H1 (cell line): Measurements from ENCODE around the gene PLXNA4. TPM values are rescaled to one million over a fixed set of nuclear protein-coding genes. Genes with fewer than 3 reads are reported as not detected.

Source experiments
- NRF1 ChIP-seq: IDR thresholded peaks from 2 replicates; pipeline ENCODE4 v1.6.1; 2011; ENCODE audit warnings: mild to moderate bottlenecking, low read depth, low read length, improper control_type of control experiment
- RFX5 ChIP-seq: IDR thresholded peaks from 2 replicates; pipeline ENCODE4 v1.6.1; 2011; ENCODE audit warnings: low read depth, low read length, improper control_type of control experiment, borderline replicate concordance
- SP4 ChIP-seq: IDR thresholded peaks from 2 replicates; pipeline ENCODE4 v1.6.1; 2012; ENCODE audit warnings: low read length, inconsistent platforms
- USF2 ChIP-seq: IDR thresholded peaks from 2 replicates; pipeline ENCODE4 v1.6.1; 2011; ENCODE audit warnings: low read length, improper control_type of control experiment
- polyA plus RNA-seq, 7 experiments: library from polyadenylated mRNA; depleted of rRNA in 3 of 7; stranded (reverse) in 5 of 7; unstranded in 2 of 7; fragments of >200 nt in 5 of 7; fragments of 200-250 nt in 2 of 7; gene quantifications; 1 replicate in 5 of 7; 2 replicates in 1 of 7; 4 replicates in 1 of 7; pipeline versions ENCODE4 v1.2.1 to v1.2.3, GENCODE V29; 2011 to 2013; ENCODE audit warnings: missing spikeins in 2 of 7, mixed read lengths in 2 of 7
- total RNA-seq: library from RNA; stranded (reverse); fragmentation: NEBNext Ultra II Directional; extraction: Animal tissue kit (Norgen Biotek cat#: 25700); gene quantifications from 2 replicates; pipeline ENCODE4 v1.2.1, GENCODE V29; 2021
- TF ChIP-seq, protein P1 (sequence below): fragments of 300-600 bp; sonication (generic); IDR thresholded peaks from 2 replicates; pipeline ENCODE4 v1.7.1; 2012; ENCODE audit warnings: low read length, moderate library complexity, mild to moderate bottlenecking, inconsistent platforms; ENCODE audit not compliant: insufficient replicate concordance
- TF ChIP-seq, protein P2 (sequence below), 3 experiments: IDR thresholded peaks; 1 replicate in 2 of 3; 2 replicates in 1 of 3; pipeline versions ENCODE4 v1.5.1 to v1.6.1; 2011; ENCODE audit warnings: low read length in 3 of 3, mild to moderate bottlenecking in 3 of 3, inconsistent platforms in 2 of 3, low read depth in 1 of 3, moderate library complexity in 1 of 3; ENCODE audit not compliant: insufficient read depth in 1 of 3; ENCODE audit errors: control extremely low read depth in 1 of 3
- TF ChIP-seq, protein P3 (sequence below): IDR thresholded peaks from 2 replicates; pipeline ENCODE4 v1.6.1; 2012; ENCODE audit warnings: inconsistent platforms

The PLXNA4 gene
- total and polyA plus RNA-seq, 2 of the 8 experiments (the other 6 are each of a cell fraction or from before 2014, with no cell fraction given): 0.76 to 0.79 TPM

GRCh38 chr7:132373879-132374278 lies 202.4 kb downstream of the PLXNA4 start (continued):
- TF ChIP-seq, protein P1, sequence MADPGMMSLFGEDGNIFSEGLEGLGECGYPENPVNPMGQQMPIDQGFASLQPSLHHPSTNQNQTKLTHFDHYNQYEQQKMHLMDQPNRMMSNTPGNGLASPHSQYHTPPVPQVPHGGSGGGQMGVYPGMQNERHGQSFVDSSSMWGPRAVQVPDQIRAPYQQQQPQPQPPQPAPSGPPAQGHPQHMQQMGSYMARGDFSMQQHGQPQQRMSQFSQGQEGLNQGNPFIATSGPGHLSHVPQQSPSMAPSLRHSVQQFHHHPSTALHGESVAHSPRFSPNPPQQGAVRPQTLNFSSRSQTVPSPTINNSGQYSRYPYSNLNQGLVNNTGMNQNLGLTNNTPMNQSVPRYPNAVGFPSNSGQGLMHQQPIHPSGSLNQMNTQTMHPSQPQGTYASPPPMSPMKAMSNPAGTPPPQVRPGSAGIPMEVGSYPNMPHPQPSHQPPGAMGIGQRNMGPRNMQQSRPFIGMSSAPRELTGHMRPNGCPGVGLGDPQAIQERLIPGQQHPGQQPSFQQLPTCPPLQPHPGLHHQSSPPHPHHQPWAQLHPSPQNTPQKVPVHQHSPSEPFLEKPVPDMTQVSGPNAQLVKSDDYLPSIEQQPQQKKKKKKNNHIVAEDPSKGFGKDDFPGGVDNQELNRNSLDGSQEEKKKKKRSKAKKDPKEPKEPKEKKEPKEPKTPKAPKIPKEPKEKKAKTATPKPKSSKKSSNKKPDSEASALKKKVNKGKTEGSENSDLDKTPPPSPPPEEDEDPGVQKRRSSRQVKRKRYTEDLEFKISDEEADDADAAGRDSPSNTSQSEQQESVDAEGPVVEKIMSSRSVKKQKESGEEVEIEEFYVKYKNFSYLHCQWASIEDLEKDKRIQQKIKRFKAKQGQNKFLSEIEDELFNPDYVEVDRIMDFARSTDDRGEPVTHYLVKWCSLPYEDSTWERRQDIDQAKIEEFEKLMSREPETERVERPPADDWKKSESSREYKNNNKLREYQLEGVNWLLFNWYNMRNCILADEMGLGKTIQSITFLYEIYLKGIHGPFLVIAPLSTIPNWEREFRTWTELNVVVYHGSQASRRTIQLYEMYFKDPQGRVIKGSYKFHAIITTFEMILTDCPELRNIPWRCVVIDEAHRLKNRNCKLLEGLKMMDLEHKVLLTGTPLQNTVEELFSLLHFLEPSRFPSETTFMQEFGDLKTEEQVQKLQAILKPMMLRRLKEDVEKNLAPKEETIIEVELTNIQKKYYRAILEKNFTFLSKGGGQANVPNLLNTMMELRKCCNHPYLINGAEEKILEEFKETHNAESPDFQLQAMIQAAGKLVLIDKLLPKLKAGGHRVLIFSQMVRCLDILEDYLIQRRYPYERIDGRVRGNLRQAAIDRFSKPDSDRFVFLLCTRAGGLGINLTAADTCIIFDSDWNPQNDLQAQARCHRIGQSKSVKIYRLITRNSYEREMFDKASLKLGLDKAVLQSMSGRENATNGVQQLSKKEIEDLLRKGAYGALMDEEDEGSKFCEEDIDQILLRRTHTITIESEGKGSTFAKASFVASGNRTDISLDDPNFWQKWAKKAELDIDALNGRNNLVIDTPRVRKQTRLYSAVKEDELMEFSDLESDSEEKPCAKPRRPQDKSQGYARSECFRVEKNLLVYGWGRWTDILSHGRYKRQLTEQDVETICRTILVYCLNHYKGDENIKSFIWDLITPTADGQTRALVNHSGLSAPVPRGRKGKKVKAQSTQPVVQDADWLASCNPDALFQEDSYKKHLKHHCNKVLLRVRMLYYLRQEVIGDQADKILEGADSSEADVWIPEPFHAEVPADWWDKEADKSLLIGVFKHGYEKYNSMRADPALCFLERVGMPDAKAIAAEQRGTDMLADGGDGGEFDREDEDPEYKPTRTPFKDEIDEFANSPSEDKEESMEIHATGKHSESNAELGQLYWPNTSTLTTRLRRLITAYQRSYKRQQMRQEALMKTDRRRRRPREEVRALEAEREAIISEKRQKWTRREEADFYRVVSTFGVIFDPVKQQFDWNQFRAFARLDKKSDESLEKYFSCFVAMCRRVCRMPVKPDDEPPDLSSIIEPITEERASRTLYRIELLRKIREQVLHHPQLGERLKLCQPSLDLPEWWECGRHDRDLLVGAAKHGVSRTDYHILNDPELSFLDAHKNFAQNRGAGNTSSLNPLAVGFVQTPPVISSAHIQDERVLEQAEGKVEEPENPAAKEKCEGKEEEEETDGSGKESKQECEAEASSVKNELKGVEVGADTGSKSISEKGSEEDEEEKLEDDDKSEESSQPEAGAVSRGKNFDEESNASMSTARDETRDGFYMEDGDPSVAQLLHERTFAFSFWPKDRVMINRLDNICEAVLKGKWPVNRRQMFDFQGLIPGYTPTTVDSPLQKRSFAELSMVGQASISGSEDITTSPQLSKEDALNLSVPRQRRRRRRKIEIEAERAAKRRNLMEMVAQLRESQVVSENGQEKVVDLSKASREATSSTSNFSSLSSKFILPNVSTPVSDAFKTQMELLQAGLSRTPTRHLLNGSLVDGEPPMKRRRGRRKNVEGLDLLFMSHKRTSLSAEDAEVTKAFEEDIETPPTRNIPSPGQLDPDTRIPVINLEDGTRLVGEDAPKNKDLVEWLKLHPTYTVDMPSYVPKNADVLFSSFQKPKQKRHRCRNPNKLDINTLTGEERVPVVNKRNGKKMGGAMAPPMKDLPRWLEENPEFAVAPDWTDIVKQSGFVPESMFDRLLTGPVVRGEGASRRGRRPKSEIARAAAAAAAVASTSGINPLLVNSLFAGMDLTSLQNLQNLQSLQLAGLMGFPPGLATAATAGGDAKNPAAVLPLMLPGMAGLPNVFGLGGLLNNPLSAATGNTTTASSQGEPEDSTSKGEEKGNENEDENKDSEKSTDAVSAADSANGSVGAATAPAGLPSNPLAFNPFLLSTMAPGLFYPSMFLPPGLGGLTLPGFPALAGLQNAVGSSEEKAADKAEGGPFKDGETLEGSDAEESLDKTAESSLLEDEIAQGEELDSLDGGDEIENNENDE: no peak
- no peak for TF ChIP-seq NRF1
- no peak for TF ChIP-seq SP4
- TF ChIP-seq, protein P2, sequence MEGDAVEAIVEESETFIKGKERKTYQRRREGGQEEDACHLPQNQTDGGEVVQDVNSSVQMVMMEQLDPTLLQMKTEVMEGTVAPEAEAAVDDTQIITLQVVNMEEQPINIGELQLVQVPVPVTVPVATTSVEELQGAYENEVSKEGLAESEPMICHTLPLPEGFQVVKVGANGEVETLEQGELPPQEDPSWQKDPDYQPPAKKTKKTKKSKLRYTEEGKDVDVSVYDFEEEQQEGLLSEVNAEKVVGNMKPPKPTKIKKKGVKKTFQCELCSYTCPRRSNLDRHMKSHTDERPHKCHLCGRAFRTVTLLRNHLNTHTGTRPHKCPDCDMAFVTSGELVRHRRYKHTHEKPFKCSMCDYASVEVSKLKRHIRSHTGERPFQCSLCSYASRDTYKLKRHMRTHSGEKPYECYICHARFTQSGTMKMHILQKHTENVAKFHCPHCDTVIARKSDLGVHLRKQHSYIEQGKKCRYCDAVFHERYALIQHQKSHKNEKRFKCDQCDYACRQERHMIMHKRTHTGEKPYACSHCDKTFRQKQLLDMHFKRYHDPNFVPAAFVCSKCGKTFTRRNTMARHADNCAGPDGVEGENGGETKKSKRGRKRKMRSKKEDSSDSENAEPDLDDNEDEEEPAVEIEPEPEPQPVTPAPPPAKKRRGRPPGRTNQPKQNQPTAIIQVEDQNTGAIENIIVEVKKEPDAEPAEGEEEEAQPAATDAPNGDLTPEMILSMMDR (IDR thresholded peaks at IDR 0.05; ENCODE audit: control extremely low read depth in 1 of 3, insufficient read depth in 1 of 3, low read depth in 1 of 3, low read length in 3 of 3): no peak
- TF ChIP-seq, protein P3, sequence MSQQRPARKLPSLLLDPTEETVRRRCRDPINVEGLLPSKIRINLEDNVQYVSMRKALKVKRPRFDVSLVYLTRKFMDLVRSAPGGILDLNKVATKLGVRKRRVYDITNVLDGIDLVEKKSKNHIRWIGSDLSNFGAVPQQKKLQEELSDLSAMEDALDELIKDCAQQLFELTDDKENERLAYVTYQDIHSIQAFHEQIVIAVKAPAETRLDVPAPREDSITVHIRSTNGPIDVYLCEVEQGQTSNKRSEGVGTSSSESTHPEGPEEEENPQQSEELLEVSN: no peak
- no peak for TF ChIP-seq USF2
- TF ChIP-seq RFX5: no peak
